ENCODE results near the gene SSBP3. TPM values are rescaled to one million over a fixed set of nuclear protein-coding genes. Genes with fewer than 3 reads are reported as not detected.
A peak's percentile ranks its signal among the peaks of the same experiment; 100 is the strongest.

SSBP3 gene
- total and polyA plus RNA-seq, 9 of the 15 experiments (the other 6 are each of a cell fraction or from before 2014, with no cell fraction given) = 8.7 to 108 (median 33.8) TPM

GRCh38 chr1:54425152-54425584 lies 19.0 kb upstream of the SSBP3 start (continued):
- TF ChIP-seq DEAF1 (CRISPR knock-in tag; IDR thresholded peaks at IDR 0.05) (no peak), ARID2 (IDR thresholded peaks at IDR 0.05) (0 out of 2 replicates have a peak, but pooled peaks have one; percentile 23), CEBPB (tag; IDR thresholded peaks at IDR 0.05) (0 out of 2 replicates have a peak, but pooled peaks have one; percentile 4), RNF2 (IDR thresholded peaks at IDR 0.05) (no peak)

- POLR2A ChIA-PET = interaction anchor here (0.7 to 1.6 kb wide), 4 partner anchors 11 to 659 kb away, joined by 3 to 4 read pairs (median 4); no protein-coding TSS in a partner anchor
- DNase-seq (ENCODE audit: extremely low read depth in 1 of 4, low spot score in 3 of 4) (no peak), ATAC-seq (no peak), FAIRE-seq (no peak)
- Histone ChIP-seq H3K27me3 (ENCODE audit: control insufficient read depth in 2 of 2, insufficient read depth in 2 of 2, low read length in 2 of 2) (no peaks in the 10 kb centered on the region), H2AFZ (ENCODE audit: low read depth, low read length) (peak overlapping the region; percentile 48), H3K9me1 (ENCODE audit: control insufficient read depth, insufficient read depth, low read length) (no peaks in the 10 kb centered on the region), H3K4me2 (ENCODE audit: insufficient read depth, low read length) (no peak overlapping the region), H3K4me3 (no peak overlapping the region), H3K27ac (ENCODE audit: extremely low read depth, low read depth, low read length) (no peak overlapping the region), H3K4me1 (replicated peaks in 1 of 2; ENCODE audit: control insufficient read depth in 2 of 2, insufficient read depth in 2 of 2, low read length in 2 of 2) (peaks cover 7 to 15% of the 10 kb centered on the region in 2 experiments; a peak in 4 of 5 replicates), H3K9ac (ENCODE audit: insufficient read depth in 1 of 2, low read depth in 2 of 2, low read length in 2 of 2) (no peak overlapping the region), H3K9me3 (replicated peaks; ENCODE audit: control insufficient read depth, insufficient read depth, low read depth, low read length) (no peaks in the 10 kb centered on the region), H3K79me2 (ENCODE audit: control insufficient read depth, insufficient read depth, low read length) (no peaks in the 10 kb centered on the region), H4K20me1 (replicated peaks; ENCODE audit: control insufficient read depth, insufficient read depth, low read length) (no peaks in the 10 kb centered on the region), H3K36me3 (ENCODE audit: control insufficient read depth, insufficient read depth, low read length) (no peaks in the 10 kb centered on the region)
- intact Hi-C loops (cut with micrococcal nuclease) (no loop called here), in situ Hi-C loops (cut with MboI) (no loop called here)
- no TSS peak for BruUV-seq (replicated peaks)
- TF ChIP-seq SAP30 (IDR thresholded peaks at IDR 0.05; ENCODE audit: borderline replicate concordance, insufficient read depth, low read depth, low read length, poor library complexity, severe bottlenecking) (no peak), SPI1 (IDR thresholded peaks at IDR 0.05; ENCODE audit: borderline replicate concordance, low read depth, low read length) (peak; percentile 76; the same call in 1 of the 2 replicates)
- CTCF ChIA-PET (ENCODE audit: low intra/inter-chr PET ratio) = no interaction called here
- WGBS (ENCODE audit: insufficient coverage, low coverage, missing lambda C conversion rate) = 50% methylated on average over 2 of the region's 2 CpGs
Measured at GRCh38 chr1:54424398-54424797, 18.2 kb upstream of the SSBP3 start.
